ENCODE measurements around the gene SHANK1. TPM values are rescaled to one million over a fixed set of nuclear protein-coding genes. Genes with fewer than 3 reads are reported as not detected.

The SHANK1 gene
- total RNA-seq, 3 donors from 2014 or later, result 0.59 to 0.98 TPM; not detected in 1

DNA sequence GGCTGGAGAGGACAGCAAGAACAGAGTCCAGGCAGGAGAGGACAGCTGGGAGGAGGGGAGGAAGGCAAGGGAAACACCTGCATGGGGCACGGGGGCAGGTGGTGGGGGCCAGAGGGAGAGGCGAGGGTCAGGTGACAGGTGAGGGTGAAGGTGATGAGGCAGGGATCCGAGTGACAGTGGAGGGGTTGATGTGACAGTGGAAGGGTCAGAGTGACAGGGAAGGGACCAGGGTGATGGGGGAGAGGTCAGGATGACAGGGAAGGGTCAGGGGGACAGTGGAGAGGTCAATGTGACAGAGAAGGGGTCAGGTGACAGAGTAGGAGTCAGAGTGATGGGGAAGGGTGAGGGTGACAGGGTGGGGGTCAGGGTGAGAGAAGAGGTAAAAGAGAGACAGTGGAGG is 41.3 kb downstream of the SHANK1 start:
- TF ChIP-seq, protein P1, sequence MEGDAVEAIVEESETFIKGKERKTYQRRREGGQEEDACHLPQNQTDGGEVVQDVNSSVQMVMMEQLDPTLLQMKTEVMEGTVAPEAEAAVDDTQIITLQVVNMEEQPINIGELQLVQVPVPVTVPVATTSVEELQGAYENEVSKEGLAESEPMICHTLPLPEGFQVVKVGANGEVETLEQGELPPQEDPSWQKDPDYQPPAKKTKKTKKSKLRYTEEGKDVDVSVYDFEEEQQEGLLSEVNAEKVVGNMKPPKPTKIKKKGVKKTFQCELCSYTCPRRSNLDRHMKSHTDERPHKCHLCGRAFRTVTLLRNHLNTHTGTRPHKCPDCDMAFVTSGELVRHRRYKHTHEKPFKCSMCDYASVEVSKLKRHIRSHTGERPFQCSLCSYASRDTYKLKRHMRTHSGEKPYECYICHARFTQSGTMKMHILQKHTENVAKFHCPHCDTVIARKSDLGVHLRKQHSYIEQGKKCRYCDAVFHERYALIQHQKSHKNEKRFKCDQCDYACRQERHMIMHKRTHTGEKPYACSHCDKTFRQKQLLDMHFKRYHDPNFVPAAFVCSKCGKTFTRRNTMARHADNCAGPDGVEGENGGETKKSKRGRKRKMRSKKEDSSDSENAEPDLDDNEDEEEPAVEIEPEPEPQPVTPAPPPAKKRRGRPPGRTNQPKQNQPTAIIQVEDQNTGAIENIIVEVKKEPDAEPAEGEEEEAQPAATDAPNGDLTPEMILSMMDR (IDR thresholded peaks at IDR 0.05), result no peak
- TF ChIP-seq POLR2AphosphoS5 (IDR thresholded peaks at IDR 0.05) (no peak), POLR2A (IDR thresholded peaks at IDR 0.05) (no peak)
- DNase-seq (ENCODE audit: low spot score in 2 of 2), result no peak
- Histone ChIP-seq H3K4me3 (no peak overlapping the region), H3K36me3 (no peaks in the 10 kb centered on the region), H3K4me1 (no peaks in the 10 kb centered on the region), H3K9me3 (no peaks in the 10 kb centered on the region), H3K27me3 (peaks cover 0 to 20% of the 10 kb centered on the region in 2 donors), H3K27ac (no peak overlapping the region)
- intact Hi-C loops (cut with DNase I; ENCODE audit: low total_unique reads), result no loop called here

DNA sequence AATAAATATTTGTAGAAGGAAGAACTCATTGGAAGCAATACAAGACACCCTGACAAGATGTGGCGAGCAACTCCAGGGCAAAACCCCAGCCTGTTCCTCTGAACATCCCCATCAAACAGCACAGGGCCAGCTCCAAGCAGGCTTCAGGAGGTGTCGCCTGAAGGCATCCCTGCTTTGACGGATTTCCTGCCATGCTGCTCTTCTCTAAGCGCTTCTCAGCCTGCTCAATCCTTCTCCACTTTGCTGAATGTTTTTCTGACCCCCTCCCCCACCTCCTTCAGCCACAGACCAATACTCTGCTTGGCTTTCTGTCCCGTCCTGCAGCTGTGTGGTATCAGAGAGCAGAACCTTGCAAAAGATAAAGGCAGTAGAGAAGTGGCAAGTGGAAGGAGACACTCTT is 42.0 kb downstream of the SHANK1 start:
- Histone ChIP-seq H3K9me3 (no peaks in the 10 kb centered on the region), H3K27me3 (peaks cover 0 to 24% of the 10 kb centered on the region in 2 donors), H3K27ac (no peak overlapping the region), H3K4me1 (no peaks in the 10 kb centered on the region), H3K4me3 (no peak overlapping the region), H3K36me3 (no peaks in the 10 kb centered on the region)
- DNase-seq (ENCODE audit: low spot score in 2 of 2), result no peak
- intact Hi-C loops (cut with DNase I; ENCODE audit: low total_unique reads), result no loop called here
- TF ChIP-seq, protein P1 (IDR thresholded peaks at IDR 0.05), result no peak
- TF ChIP-seq POLR2A (IDR thresholded peaks at IDR 0.05), result no peak
- no peak for TF ChIP-seq POLR2AphosphoS5 (IDR thresholded peaks at IDR 0.05)

DNA sequence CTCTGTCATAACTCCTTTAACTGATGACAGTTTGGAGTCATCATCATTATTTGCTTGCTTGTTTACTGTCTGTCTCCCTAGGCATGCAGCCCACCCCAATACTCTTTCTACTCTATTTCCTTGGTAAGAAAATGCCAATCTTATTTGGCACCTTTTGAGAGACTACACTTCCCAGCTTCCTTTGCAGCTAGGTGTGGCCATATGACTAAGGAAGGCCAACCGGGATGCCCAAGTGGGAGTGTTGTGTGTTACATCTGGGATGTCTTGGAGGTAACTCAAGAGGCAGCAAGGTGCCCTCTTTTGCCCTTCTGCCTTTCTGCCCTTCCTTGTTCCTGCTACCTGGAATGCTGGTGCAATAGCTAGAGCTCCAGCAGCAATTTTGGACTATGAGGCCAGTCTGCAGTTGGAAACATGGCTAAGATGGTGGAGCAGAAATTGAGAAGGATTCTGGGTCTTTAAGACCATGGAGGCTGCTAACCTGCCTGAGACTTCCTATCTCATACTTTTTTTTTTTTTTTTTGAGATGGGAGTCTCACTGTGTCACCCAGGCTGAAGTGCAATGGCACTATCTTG is 42.9 kb downstream of the SHANK1 start:
- H3K9me3 ChIP-seq, result no peaks in the 10 kb centered on the region
- DNase-seq (ENCODE audit: low spot score in 2 of 2), result no peak
- TF ChIP-seq POLR2A (IDR thresholded peaks at IDR 0.05) (no peak), POLR2AphosphoS5 (IDR thresholded peaks at IDR 0.05) (no peak)
- TF ChIP-seq, protein P1 (IDR thresholded peaks at IDR 0.05), result no peak
- peaks cover 0 to 25% of the 10 kb centered on the region in 2 donors for H3K27me3 ChIP-seq
- no peaks in the 10 kb centered on the region for H3K36me3 ChIP-seq
- H3K4me3 ChIP-seq, result no peak overlapping the region
- H3K27ac ChIP-seq, result no peak overlapping the region
- intact Hi-C loops (cut with DNase I; ENCODE audit: low total_unique reads), result no loop called here
- H3K4me1 ChIP-seq, result no peaks in the 10 kb centered on the region

DNA sequence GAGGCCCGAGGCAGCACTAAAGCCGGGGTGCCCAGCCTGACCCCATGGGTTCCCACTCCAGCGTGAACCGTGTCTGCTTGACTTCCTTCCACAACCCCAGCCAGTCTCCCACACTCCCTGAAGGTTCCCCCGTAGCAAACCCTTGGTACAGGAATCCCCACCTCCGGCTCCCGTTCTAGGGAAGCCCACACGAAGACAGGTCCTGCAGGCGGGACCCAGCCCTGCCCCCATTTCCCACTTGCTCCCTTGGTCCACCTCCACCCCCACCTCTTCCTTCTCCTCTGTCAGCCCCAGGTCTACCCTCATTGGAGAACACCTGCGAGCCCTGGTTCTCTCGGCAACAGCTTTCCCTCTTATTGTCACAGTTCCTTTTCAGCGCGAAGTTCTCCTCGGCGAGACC is 46.5 kb downstream of the SHANK1 start:
- H3K4me1 ChIP-seq, result no peaks in the 10 kb centered on the region
- TF ChIP-seq POLR2AphosphoS5 (IDR thresholded peaks at IDR 0.05), result no peak
- TF ChIP-seq, protein P1 (IDR thresholded peaks at IDR 0.05), result no peak
- no peak for TF ChIP-seq POLR2A (IDR thresholded peaks at IDR 0.05)
- DNase-seq (ENCODE audit: low spot score in 2 of 2), result no peak
- no peak overlapping the region for H3K4me3 ChIP-seq
- no peak overlapping the region for H3K27ac ChIP-seq
- H3K9me3 ChIP-seq, result no peaks in the 10 kb centered on the region
- no peaks in the 10 kb centered on the region for H3K36me3 ChIP-seq
- intact Hi-C loops (cut with DNase I; ENCODE audit: low total_unique reads), result no loop called here
- H3K27me3 ChIP-seq, result peaks cover 5 to 38% of the 10 kb centered on the region in 2 donors

DNA sequence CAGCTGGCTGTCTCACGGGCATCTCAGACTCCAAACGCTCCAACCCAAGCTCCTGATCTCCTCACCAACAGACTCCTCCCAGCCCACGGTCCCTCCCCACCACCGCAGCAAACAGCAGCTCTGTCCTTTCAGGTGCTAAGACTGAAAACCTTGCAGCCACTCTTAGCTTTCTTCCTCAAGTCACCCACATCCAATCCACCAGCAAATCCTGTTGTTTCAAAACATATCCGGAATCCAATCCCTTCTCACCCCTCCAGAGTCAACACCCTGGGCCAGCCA is 49.6 kb downstream of the SHANK1 start:
- Histone ChIP-seq H3K4me3 (no peak overlapping the region), H3K9me3 (no peaks in the 10 kb centered on the region), H3K4me1 (peaks cover 0 to 8% of the 10 kb centered on the region in 2 donors), H3K27ac (no peak overlapping the region), H3K27me3 (peaks cover 18 to 61% of the 10 kb centered on the region in 2 donors), H3K36me3 (no peaks in the 10 kb centered on the region)
- TF ChIP-seq POLR2A (IDR thresholded peaks at IDR 0.05), result no peak
- TF ChIP-seq POLR2AphosphoS5 (IDR thresholded peaks at IDR 0.05), result no peak
- TF ChIP-seq, protein P1 (IDR thresholded peaks at IDR 0.05), result no peak
- intact Hi-C loops (cut with DNase I; ENCODE audit: low total_unique reads), result no loop called here
- no peak for DNase-seq (ENCODE audit: low spot score in 2 of 2)
